ENCODE results near the gene KRTAP10-3.
"Not testable (repeated sequence)": the region's sequence is repeated elsewhere in the genome, so short reads cannot be mapped to it uniquely, and the experiment has no call there.

Gene KRTAP10-3

DNA sequence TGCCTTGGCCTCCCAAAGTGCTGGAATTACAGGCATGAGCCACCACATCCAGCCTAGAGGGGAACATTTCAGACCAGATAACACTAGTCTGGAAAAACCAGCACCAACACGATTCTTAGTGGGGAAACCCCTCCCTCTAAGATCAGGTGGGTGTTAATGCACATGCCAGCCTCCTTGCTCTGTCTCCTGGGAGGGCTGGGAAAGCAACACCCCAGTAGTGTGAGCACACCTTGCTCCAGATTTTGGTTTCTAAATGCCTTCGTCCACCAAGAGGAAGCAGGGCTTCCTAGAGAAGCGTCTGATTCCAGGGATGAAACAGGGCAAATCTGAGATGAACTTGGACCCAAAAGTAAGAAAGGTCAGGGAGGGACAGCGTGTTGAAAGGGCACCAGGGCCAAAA, 12.7 kb upstream of the KRTAP10-3 start:
- no peak for DNase-seq (ENCODE audit: low read depth)

DNA sequence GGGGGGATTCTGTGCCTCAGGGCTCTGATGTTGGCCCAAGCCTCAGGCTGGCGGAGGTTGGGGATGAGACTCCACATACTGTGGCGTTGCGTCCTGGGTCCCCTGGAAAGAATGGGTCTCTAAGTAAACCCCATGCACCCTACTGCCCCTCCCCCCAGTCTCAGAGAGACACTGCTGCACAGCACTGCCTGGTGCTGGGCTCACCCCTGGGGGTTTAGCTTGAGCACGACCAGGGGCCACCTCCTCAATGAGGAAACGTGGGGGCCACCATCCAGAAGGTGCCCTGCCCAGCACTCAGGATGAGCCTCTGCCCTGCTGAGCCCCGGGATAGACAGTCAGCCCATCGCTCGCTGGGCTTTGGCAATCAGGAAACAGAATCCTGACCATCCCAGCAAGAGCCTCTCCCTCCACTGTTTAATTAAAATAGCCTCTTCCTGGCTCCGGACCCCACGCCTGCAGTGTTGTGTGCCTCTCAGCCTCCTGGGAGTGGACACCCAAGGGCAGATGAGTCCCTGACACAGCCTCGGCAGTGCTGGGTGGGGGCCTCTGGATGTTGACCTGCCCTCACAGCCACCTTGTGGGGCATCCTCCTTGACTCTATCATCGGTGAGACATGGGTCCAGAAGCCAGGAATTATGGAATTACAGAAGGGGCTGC, 11.4 kb upstream of the KRTAP10-3 start:
- DNase-seq (ENCODE audit: low read depth): no peak

DNA sequence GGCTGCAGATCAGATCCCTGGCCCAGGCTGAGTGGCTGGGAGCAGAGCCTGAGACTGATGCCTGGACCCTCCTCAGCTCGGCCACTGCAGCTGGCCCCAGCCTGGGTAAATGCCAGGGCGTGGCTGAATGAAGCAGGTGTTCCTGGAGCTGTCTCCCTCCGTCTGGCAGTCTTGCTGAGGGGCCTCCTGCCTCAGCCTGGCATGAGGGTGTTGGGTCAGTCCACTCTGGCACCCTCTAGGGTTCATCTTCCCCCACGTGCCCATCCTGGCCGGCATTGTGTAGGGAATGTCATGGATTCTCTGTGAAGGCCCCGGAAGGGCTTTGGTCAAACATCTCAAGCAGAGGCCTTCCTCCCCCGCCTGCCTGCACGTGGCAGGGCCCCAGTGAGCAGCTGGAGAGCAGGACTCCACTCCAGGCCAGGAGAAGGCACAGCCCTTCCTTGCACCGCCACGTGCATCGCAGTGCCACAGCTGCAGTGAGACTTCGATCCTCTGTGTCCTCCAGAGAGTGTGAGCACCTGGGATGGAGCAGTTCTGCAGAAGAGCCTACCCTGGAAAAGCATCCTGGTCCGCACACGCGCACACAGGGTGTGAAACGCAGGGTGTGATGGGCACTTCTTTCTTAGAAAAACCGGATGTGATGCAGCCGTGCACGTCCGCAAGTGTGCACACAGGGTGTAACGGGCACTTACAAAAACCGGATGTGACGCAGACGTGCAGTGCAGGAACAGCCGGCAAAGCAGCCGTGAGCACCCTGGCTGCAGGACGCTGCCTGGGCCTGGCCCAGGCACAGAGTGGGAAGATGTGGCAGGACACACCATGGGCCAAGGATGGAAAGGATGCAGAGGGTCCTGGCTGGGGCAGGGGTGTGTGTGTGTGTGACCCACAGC, 10.3 kb upstream of the KRTAP10-3 start:
- DNase-seq (ENCODE audit: low read depth): no peak

DNA sequence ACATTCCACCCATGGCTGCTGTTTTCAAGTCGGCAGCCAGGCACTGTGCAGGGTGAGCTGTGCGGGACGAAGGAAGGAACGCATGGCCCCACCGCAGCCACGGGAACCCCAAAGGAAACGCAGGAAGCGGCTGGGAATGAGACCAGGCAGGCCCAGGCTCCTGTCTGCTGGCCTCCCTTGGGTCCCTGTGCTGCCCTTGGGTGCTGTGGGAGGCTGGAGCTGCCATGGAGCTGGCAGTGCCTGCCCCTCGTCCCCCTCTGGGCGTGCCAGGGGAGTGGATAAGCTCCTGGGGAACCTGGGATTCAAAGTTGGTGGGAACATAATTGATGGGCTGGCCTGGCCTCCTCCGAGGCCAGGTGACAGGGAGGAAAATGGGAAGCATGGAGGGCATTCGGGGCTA, 9.7 kb upstream of the KRTAP10-3 start:
- DNase-seq (ENCODE audit: low read depth): no peak

DNA sequence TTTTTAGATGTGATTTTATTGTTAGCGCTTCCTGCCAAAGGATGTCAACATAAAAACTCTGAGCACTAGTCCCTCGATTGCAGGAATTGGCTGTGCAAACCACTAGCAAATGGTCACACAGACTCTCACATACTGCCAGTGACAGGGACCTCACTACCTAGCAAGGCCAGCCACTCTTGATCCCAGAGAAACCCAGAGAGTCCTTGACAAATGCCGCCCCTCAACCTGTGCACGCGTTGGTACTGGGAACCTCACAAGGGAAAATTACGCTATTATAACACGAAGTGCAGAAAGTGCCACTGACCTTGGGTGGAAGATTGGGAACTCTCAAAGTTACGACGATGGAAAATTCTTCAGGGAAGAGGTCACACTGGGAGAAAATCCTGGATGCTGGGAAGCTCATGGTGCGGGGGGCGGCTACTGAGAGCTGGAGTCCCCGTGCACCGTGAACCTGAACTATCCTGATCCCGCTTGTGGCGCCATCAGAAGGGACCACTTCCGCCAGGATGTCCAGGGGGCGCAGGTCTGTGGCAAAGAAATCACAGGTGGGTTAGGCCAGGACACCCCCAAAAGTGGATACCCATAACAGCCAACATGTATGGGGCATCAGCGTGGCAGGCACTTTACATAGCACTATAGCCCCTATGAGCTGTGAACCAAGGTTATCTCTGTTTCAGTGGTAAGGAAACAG, 9.0 kb upstream of the KRTAP10-3 start:
- no peak for DNase-seq (ENCODE audit: low read depth)

DNA sequence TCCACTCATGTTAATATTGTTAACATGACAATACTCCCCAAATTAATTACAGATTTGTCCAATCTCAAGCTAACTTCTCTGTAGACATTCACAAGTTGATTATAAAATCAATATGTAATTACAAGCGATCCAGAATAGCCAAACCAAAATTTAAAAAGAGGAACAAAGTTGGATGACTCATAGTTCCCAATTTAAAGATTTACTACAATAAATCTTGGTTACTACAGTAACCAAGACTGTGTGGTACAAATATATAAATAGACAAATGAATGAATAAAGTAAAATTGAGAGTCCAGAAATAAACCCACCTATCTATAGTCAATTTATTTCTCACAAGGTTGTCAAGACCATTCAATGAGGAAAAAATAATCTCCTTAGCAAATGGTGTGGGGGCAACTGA, 7.8 kb upstream of the KRTAP10-3 start:
- DNase-seq (ENCODE audit: low read depth): no peak

DNA sequence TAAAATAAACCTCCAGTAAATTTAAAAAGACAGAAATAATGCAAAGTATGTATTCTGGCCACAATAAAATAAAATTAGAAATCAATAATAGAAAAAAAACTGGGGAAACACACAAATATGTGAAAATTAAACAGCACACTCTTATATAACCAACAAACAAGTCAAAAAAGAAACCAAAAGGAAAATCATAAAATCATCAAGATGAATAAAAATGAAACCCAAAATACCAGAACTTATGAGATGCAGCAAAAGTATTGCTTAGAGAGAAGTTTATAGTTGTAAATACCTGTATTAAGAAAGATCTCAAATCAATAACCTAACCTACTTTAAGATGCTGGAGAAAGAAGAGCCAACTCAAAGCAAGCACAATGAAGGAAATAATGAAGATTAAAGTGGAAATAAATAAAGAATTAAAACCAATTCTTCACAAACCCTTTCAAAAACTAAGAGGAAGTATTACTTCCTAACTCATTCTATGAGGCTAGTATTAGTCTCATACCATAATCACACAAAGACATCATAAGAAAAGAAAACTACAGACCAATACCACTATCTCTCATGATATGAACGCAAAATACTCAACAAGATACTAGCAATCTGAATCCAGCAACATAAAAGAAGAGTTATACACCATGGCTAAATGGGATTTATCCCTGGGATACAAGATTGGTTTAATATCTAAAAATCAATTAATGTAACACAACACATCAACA, 6.4 kb upstream of the KRTAP10-3 start:
- DNase-seq (ENCODE audit: low read depth): no peak

DNA sequence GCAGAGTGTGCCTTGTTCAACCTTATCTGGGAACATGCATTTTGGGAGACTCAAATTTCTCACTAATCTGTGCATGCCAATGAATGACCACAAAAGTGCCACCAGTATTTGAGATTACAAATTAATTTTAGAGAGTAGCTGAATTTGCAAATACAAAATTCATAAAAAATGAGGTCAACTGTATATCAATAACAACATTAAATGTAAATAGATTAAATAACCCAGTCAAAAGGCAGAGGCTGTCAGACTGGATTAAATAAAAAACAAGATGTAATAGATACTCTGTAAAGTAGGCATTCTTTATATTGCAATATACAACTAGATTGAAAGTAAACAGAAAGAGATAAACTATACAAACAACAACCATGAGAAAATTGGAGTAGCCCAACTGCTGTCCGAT, 5.5 kb upstream of the KRTAP10-3 start:
- DNase-seq (ENCODE audit: low read depth): no peak

DNA sequence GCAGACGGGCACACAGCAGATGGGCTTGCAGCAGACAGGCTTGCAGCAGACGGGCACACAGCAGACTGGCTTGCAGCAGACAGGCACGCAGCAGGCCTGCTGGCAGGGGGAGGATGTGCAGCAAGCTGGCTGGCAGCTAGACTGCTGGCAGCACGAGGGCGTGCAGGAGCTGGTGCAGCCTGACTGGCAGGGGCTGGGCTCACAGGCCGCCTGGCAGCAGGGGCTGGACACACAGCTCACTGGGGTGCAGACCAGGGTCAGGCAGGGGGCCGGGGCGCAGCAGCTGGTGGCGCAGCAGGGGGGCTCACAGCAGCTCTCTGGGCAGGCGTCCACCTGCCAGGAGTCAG, 293 bp downstream of the KRTAP10-3 start:
- DNase-seq (ENCODE audit: low read depth): not testable (repeated sequence)

DNA sequence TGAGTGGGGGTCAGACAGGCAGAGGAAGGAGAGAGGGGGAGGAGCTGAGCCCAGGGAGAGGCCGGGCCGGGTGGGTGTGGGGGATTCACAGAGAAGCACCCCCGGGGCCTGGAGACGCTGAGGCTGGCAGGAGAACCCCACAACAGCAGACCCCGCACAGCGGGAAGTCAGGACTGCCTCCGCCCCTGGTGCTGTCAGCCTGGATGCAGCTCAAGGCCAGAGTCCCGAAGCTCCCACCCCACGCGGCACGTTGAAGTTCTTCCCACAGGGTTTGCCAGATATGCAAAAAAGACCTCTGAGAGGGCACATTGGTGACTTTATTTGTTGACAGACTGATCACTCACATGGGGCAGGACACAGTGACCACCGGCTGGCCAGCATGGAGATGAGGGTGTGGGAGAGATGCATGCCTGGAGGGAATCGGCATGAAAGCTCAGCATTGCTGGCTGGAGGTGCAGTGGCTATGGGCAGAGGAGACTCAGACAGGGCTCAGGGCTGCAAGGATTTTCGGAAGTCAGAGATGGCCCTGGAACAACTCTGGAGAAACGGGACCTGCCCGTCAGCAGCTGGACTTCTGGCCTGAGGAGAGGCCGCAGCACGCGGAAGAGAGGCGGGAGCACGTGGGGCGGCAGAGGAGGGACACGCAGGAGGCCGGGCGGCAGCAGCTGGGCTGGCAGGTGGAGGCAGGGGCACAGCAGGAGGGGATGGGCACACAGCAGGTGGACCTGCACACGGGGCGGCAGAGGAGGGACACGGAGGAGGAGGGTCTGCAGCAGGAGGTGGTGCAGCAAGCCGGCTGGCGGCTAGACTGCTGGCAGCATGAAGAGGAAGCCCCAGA, 885 bp downstream of the KRTAP10-3 start:
- no peak for DNase-seq (ENCODE audit: low read depth)

DNA sequence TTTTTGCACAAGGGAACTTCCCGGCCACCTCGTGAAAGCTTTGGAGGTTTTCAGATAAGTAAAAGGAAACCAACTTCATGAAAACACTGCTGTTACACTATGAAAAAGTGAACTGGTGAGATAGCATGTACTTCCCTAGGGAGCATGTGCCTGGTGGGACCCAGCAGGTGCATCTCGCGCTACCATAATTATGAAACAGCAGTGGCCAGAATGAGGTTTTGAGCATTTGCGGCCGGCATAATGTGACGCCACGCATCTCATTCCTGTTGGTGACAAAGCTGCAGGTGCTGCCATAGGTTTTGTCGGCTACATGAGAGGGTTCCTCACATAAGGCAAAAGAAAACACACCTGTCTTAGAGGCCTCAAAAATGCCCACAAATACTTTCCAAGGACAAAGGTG, 1.7 kb downstream of the KRTAP10-3 start:
- DNase-seq (ENCODE audit: low read depth): no peak

DNA sequence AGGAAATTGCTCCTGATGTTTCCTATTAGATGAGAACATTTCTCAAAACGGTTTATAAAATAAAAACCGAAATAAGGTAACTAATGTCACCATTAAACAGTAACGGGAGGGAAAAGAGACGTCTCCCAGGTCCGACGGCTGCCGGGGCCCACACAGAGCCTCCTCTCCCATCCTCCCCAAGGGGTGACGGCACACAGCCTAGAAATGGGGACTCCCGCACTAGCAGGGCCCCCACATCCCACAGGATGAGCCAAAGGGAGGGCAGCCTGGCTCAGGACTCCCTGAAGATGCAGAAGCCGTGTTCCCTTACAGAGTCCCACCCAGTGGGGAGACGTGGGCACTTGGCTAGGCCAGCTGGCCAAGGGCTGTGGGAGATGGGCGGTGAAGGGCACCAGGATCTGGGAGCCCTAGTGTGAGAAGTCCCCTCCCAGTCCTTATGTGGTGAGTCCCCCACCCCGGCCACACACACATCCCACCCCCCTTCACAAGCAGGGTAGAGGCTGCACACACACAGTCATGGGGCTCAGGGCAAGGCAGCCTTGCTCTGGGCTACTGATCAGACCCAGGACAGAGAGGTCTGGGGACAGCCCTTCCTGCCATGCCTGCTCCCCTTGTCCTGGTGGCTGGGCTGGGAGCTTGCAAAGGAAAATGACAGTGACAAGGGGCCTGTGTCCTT, 3.3 kb downstream of the KRTAP10-3 start:
- DNase-seq (ENCODE audit: low read depth): no peak

DNA sequence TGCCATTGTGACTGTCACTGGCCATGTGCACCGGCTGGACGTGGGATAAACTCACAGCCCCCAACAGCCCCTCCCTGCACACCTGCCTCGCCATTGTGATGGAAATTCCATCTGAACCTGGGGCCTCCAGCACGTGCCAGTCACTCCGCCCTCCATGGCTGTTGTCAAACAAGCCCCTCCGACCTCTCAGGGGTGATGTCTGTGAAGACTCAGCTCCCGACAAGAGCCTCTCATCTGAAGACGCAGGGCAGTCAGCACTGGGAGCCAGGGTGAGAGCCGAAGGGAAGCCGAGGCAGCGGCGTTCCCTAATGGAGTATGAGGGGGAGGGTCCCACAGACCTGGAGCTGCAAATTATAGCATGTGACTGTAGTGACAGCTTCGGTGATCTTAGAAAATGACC, 5.9 kb downstream of the KRTAP10-3 start:
- DNase-seq (ENCODE audit: low read depth): no peak

DNA sequence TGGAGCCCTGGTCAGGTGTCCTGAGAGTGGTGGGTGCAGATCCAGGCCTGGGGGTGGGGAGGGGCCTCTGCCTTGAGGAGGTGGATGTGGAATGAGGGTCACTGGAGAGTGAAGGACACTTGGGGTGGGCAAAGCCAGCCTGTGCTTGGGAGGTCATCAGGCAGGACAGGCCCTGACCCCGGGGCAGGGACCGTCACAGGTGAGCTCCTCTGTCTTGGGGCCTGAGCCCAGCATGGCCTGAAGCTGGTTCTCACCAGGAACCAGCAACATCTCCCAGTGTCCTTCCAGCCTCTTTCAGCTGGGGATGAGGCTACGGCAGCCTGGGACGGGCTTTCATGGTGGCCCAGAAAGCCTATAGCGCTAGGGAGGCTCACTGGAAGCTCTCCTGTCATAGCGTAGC, 6.5 kb downstream of the KRTAP10-3 start:
- no peak for DNase-seq (ENCODE audit: low read depth)

DNA sequence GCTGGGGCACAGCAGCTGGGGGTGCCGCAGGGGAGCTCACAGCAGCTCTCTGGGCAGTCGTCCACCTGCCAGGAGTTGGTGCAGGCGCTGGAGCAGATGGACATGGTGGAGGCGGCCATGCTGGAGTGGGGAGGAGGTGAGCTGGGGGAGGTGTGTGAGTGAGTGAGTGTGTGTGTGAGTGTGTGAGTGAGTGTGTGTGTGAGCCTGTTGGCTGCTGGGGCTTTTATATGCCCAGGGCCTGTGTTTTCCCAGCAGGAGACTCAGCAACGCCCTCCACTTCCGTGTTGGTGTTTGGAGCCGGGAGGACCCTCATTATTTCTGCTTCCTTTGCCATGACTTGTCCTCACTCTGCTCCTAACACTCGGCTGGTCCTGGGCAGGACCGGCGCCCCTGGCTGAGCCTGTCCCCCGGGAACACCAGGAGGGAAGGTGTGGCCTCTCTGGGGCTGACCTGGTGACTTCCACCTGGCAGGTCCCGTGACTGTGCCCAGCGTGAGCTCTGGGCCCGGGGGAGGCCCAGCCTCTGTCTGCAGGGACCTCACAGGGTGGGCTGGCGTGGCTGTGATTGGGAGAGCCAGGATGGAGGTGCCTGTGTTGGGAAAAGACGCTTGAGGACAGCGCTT, 7.1 kb downstream of the KRTAP10-3 start, which contains the start of gene KRTAP10-2:
Gene KRTAP10-2 (minus strand): TSS at position 166 of the 622 bp plus-strand sequence. CDS start 47 bp downstream, at position 119.
- DNase-seq (ENCODE audit: low read depth): no peak

DNA sequence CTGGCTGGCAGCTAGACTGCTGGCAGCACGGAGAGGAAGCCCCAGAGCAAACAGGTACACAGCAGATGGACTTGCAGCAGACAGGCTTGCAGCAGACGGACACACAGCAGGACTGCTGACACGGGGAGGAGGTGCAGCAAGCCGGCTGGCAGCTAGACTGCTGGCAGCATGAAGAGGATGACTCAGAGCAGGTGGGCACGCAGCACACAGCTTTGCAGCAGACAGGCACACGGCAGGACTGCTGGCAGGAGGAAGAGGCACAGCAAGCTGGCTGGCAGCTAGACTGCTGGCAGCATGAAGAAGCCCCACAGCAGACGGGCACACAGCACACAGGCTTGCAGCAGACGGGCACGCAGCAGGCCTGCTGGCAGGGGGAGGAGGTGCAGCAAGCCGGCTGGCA, 7.8 kb downstream of the KRTAP10-3 start:
- no peak for DNase-seq (ENCODE audit: low read depth)

DNA sequence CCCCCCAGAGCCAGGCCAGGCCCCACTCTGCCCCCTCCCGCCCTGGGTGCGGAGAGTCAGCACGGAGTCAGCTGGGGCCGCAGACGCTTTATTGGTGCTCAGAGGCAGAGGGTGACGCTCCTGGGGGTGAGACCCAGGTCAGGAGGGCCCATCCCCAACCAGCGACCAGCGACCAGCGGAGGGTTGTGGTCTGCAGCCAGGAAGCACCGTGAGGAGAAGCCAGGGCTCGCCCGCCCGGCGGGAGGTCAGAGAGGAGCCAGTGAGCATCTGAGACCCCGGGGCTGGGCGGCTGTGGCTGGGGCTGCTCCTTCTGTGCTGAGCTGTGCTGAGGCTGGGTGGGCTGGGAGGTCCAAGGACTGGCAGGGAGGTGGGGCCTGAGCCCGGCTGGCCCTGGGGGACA, 8.3 kb downstream of the KRTAP10-3 start:
- not testable (repeated sequence) for DNase-seq (ENCODE audit: low read depth)

DNA sequence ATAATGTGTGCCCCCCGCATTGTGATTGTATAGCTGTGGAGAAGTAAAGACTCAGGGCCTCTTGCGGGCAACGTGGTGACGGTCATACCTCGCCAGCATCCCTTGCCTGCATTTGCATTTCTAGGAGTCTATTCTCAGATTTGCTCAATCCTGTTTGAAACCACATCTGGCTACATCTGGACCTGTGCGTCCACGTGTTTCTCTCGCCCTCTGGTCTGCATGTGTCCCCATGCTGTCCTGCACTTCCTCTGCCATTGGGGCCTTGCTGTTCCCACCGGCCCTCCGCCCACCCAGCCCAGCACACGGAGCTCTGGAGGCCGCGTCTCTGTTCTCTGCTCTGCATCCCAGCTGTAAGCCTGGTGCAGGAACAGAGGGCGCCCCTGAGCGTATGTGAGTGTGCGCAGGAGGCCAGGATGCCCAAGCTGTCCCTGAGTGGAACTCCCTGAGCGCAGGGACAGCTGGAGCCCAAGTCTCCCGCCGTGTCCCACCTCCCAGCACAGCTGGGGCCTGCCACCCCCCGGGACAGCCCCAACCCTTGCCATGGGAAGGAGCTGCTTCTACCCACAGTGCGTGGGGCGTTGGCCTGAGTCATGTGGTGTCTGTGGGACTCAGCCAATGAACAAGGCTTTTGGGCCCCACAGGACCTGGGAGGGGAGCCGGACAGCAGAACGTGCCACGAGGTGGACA, 8.9 kb downstream of the KRTAP10-3 start:
- DNase-seq (ENCODE audit: low read depth): no peak

DNA sequence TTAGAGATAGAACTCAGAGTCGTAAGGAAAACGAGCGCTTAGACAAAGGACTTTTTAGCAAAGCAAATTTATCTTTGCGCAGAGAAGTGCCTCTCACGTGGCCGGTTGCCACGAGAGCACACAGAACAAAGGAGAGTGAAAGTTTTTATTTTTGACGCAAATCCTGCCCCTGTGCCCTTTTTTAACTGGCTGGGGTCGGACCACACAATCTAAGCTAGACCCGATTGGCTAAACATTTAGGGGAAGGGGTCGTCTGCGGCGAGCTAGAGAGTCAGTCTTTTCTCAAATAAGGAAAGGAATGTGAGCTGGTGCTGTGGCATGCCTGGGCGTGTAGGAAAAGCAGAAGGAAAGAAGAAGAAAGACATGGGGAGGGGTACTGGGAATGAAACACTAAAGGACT, 9.7 kb downstream of the KRTAP10-3 start:
- no peak for DNase-seq (ENCODE audit: low read depth)

DNA sequence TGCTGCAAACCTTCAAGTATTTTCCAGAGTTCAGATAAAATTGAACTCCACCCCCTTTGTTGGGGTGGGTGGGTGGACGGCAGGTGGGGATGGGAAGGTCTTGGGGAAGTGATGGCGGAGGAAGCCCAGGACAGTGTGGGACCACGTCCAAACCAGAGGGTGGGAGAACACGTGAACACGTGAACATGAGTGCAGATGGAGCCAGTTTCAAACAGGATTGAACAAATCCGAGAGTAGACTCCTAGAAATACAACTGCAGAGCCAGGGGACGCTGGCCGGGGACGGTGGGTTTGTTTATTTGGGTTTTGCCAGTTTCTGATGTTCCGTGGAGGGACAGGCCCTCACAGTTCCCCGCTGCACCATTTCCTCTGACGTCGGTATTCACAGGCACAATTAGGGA, 10.2 kb downstream of the KRTAP10-3 start:
- no peak for DNase-seq (ENCODE audit: low read depth)

Measured in stimulated activated CD8-positive, alpha-beta memory T cell treated with anti-CD3 and anti-CD28 coated beads, Interleukin-12 subunit alpha, Interleukin-12 subunit beta, amount 100 ng/mL, for 1 hour (primary cell).